GM12878 (cell line): ENCODE measurements around the gene CNGA1. TPM values are rescaled to one million over a fixed set of nuclear protein-coding genes. Genes with fewer than 3 reads are reported as not detected.

Source experiments
- ATF7 ChIP-seq: fragments of 450-650 bp; IDR thresholded peaks from 2 replicates; pipeline ENCODE4 v1.6.1; 2016; ENCODE audit warnings: low read depth, mild to moderate bottlenecking
- E4F1 ChIP-seq: fragments of 450-650 bp; IDR thresholded peaks from 2 replicates; pipeline ENCODE4 v1.6.1; 2018; ENCODE audit warnings: borderline replicate concordance, mild to moderate bottlenecking; ENCODE audit not compliant: partially characterized antibody
- EED ChIP-seq: sonication (generic); IDR thresholded peaks from 2 replicates; pipeline ENCODE4 v1.6.1; 2016; ENCODE audit warnings: antibody characterized with exemption, low read depth
- ETV6 ChIP-seq, 2 experiments: fragments of 450-650 bp in 1 of 2; IDR thresholded peaks in 1 of 2; conservative IDR thresholded peaks in 1 of 2; 2 replicates each; pipeline ENCODE4 v1.6.1; 2014; ENCODE audit warnings: antibody characterized with exemption in 1 of 2, borderline replicate concordance in 1 of 2, low read depth in 1 of 2, mild to moderate bottlenecking in 1 of 2, moderate library complexity in 1 of 2
- FOXM1 ChIP-seq: IDR thresholded peaks from 2 replicates; pipeline ENCODE4 v1.6.1; 2012; ENCODE audit warnings: low read depth, mild to moderate bottlenecking, inconsistent platforms, low read length, moderate library complexity
- JUNB ChIP-seq: IDR thresholded peaks from 2 replicates; pipeline ENCODE4 v1.6.1; 2016; ENCODE audit warnings: antibody characterized with exemption, mild to moderate bottlenecking
- NR2F1 ChIP-seq: fragments of 450-650 bp; conservative IDR thresholded peaks from 2 replicates; pipeline ENCODE4 v1.6.1; 2017; ENCODE audit warnings: mild to moderate bottlenecking
- NRF1 ChIP-seq: conservative IDR thresholded peaks from 2 replicates; pipeline ENCODE4 v1.6.1; 2011; ENCODE audit warnings: mild to moderate bottlenecking, low read depth, low read length, improper control_type of control experiment
- PKNOX1 ChIP-seq: fragments of 450-650 bp; IDR thresholded peaks from 2 replicates; pipeline ENCODE4 v1.6.1; 2016; ENCODE audit warnings: mild to moderate bottlenecking
- RELB ChIP-seq: fragments of 450-650 bp; IDR thresholded peaks from 2 replicates; pipeline ENCODE4 v1.6.1; 2017; ENCODE audit warnings: low read depth, mild to moderate bottlenecking, moderate library complexity
- RUNX3 ChIP-seq: IDR thresholded peaks from 2 replicates; pipeline ENCODE4 v1.6.1; 2012; ENCODE audit warnings: low read length, inconsistent platforms
- SMAD1 ChIP-seq: fragments of 450-650 bp; IDR thresholded peaks from 2 replicates; pipeline ENCODE4 v1.6.1; 2018; ENCODE audit warnings: mild to moderate bottlenecking, low read depth; ENCODE audit not compliant: partially characterized antibody
- ZBTB33 ChIP-seq: fragments of 450-650 bp; IDR thresholded peaks from 2 replicates; pipeline ENCODE4 v1.6.1; 2017; ENCODE audit warnings: mild to moderate bottlenecking
- ZNF207 ChIP-seq: fragments of 450-650 bp; IDR thresholded peaks from 2 replicates; pipeline ENCODE4 v1.6.1; 2014; ENCODE audit warnings: antibody characterized with exemption, mild to moderate bottlenecking, borderline replicate concordance
- ZNF687 ChIP-seq: fragments of 450-650 bp; IDR thresholded peaks from 2 replicates; pipeline ENCODE4 v1.6.1; 2017; ENCODE audit warnings: mild to moderate bottlenecking, moderate library complexity
- polyA plus RNA-seq, 11 experiments: library from polyadenylated mRNA; depleted of rRNA in 4 of 11; unstranded in 6 of 11; stranded (reverse) in 5 of 11; fragments of >200 nt; fragmentation: Nextera tagmentation in 4 of 11; fragmentation: Illumina TruSeq in 1 of 11; extraction: Ambion mirVana in 4 of 11; extraction: Trizol in 1 of 11; gene quantifications; 1 replicate in 1 of 11; 2 replicates in 10 of 11; pipeline versions ENCODE4 v1.2.1 to v1.2.3, GENCODE V29; 2011 to 2016; ENCODE audit warnings: inconsistent platforms in 2 of 11, missing spikeins in 2 of 11, low read depth in 1 of 11
- total RNA-seq, 4 experiments: library from RNA; depleted of rRNA in 3 of 4; stranded (reverse); fragments of >200 nt in 3 of 4; fragmentation: Illumina TruSeq in 1 of 4; extraction: Trizol in 1 of 4; gene quantifications; 2 replicates each; pipeline versions ENCODE4 v1.2.1 to v1.2.3, GENCODE V29; 2013 to 2021

CNGA1 gene
- total and polyA plus RNA-seq, 10 of the 15 experiments (the other 5 are each of a cell fraction or from before 2014, with no cell fraction given) = 0.38 to 14.2 (median 5.1) TPM

- TF ChIP-seq RELB = no peak
- no peak for TF ChIP-seq NRF1
- no peak for TF ChIP-seq ZNF207
- no peak for TF ChIP-seq NR2F1
- TF ChIP-seq EED = peak; percentile 94
- 0 out of 2 replicates have a peak, but pooled peaks have one; percentile 15 for TF ChIP-seq FOXM1
- no peak for TF ChIP-seq PKNOX1
- no peak for TF ChIP-seq SMAD1
- no peak for TF ChIP-seq ZBTB33
- no peak for TF ChIP-seq ATF7
- peak; percentile 78 for TF ChIP-seq RUNX3
- no peak for TF ChIP-seq ZNF687
- TF ChIP-seq ETV6 (conservative IDR thresholded peaks at IDR 0.05 in 1 of 2, IDR thresholded peaks at IDR 0.05 in 1 of 2; ENCODE audit: borderline replicate concordance in 1 of 2, low read depth in 1 of 2) = 0 out of 4 replicates have a peak, but pooled peaks of 1 of the 2 experiments have one; percentile 27
- no peak for TF ChIP-seq E4F1
- peak; percentile 50 for TF ChIP-seq JUNB
Observed at GRCh38 chr4:48046059-48046458, 29.6 kb upstream of the CNGA1 start (continued).
